Astrocyte of the hippocampus (primary cell): ENCODE data around the gene MED16.
"Not testable (repeated sequence)": the region's sequence is repeated elsewhere in the genome, so short reads cannot be mapped to it uniquely, and the experiment has no call there.

Experiments used
- DNase-seq: peaks from one replicate; pipeline ENCODE4 v3.0.0; 2011; ENCODE audit warnings: low read depth, low spot score

The MED16 gene

GRCh38 chr19:854549-854948, 38.4 kb downstream of the MED16 start:
- no peak for DNase-seq

- DNase-seq: not testable (repeated sequence)
Observed at GRCh38 chr19:853614-854220, 39.3 kb downstream of the MED16 start.

GRCh38 chr19:853014-853585, 39.9 kb downstream of the MED16 start:
- DNase-seq: no peak

GRCh38 chr19:852136-853013, 40.6 kb downstream of the MED16 start, which contains the start of gene ELANE:
Gene ELANE (plus strand): TSS chr19:852303. CDS start chr19:852329, 26 bp downstream.
- no peak for DNase-seq

GRCh38 chr19:850979-851335, 42.0 kb downstream of the MED16 start:
- DNase-seq: no peak

GRCh38 chr19:850221-850978, 42.6 kb downstream of the MED16 start:
- DNase-seq: peak; percentile 87

- not testable (repeated sequence) for DNase-seq
Observed at GRCh38 chr19:849195-849594, 43.8 kb downstream of the MED16 start.

- DNase-seq: no peak
Observed at GRCh38 chr19:848386-848921, 44.5 kb downstream of the MED16 start.

- no peak for DNase-seq
Observed at GRCh38 chr19:845707-846521, 47.1 kb downstream of the MED16 start.

GRCh38 chr19:844546-844971, 48.4 kb downstream of the MED16 start:
- DNase-seq: no peak

GRCh38 chr19:843836-844545, 49.0 kb downstream of the MED16 start:
- no peak for DNase-seq

- no peak for DNase-seq
Observed at GRCh38 chr19:843180-843835, 49.7 kb downstream of the MED16 start.

GRCh38 chr19:842802-843179, 50.2 kb downstream of the MED16 start:
- DNase-seq: not testable (repeated sequence)

- no peak for DNase-seq
Observed at GRCh38 chr19:840519-841206, 52.3 kb downstream of the MED16 start, which contains the start of gene PRTN3. Gene PRTN3 (plus strand): TSS chr19:840999. CDS start chr19:841009, 10 bp downstream.

GRCh38 chr19:835210-835810, 57.7 kb downstream of the MED16 start:
- no peak for DNase-seq

- no peak for DNase-seq
Observed at GRCh38 chr19:834216-834615, 58.8 kb downstream of the MED16 start.

GRCh38 chr19:831407-832369, 61.3 kb downstream of the MED16 start:
- DNase-seq: no peak
